ENCODE results near the gene DTL. TPM values are rescaled to one million over a fixed set of nuclear protein-coding genes. Genes with fewer than 3 reads are reported as not detected.

The DTL gene
- polyA plus RNA-seq, 1 of the 3 experiments (the other 2 are of a cell fraction): 9.3 TPM

GRCh38 chr1:212060632-212061472, 25.3 kb downstream of the DTL start:
- Histone ChIP-seq H3K9me3 (0 out of 2 replicates have a peak, but pooled peaks cover 12% of the 10 kb centered on the region), H3K27ac (ENCODE audit: low read depth in 2 of 2, low read length in 1 of 2) (peak overlapping the region in 1 of 2 experiments; percentile 2; a peak in 1 of 4 replicates), H3F3A (replicated peaks; ENCODE audit: insufficient read depth) (peaks cover 23% of the 10 kb centered on the region), H3K4me2 (no peak overlapping the region), H3K4me3 (ENCODE audit: low read depth in 2 of 2, low read length in 1 of 2) (no peak overlapping the region), H3K36me3 (replicated peaks in 1 of 2; ENCODE audit: control insufficient read depth in 1 of 2, insufficient read depth in 2 of 2, low read length in 1 of 2) (peaks cover 10 to 31% of the 10 kb centered on the region in 2 experiments), H3K9me2 (no peaks in the 10 kb centered on the region), H2AFZ (ENCODE audit: low read depth) (no peak overlapping the region), H3K79me2 (ENCODE audit: insufficient read depth) (no peaks in the 10 kb centered on the region), H3K27me3 (ENCODE audit: insufficient read depth) (no peaks in the 10 kb centered on the region), H4K20me1 (ENCODE audit: insufficient read depth) (no peaks in the 10 kb centered on the region), H3K9ac (no peak overlapping the region), H3K4me1 (ENCODE audit: control insufficient read depth in 1 of 2, insufficient read depth in 2 of 2, low read depth in 1 of 2, low read length in 1 of 2) (no peaks in the 10 kb centered on the region)
- DNase-seq: no peak
- ChIA-PET CTCF (interaction anchor here (1.0 to 6.6 kb wide), 3 partner anchors 25 to 395 kb away, joined by 3 to 117 read pairs (median 5); partner anchors contain the start of genes DTL and INTS7), POLR2A (interaction anchor here (0.6 kb wide), 1 partner anchor 26 kb away, joined by 3 read pairs; no protein-coding TSS in a partner anchor)
- TF ChIP-seq NFIC (IDR thresholded peaks at IDR 0.05; ENCODE audit: borderline replicate concordance) (peak; percentile 36; the same call in 1 of the 2 replicates), MAX (IDR thresholded peaks at IDR 0.05; ENCODE audit: low read depth) (no peak)
- 78% methylated on average over 6 of the region's 6 CpGs for WGBS (ENCODE audit: low lambda C conversion rate)

- H3K4me2 ChIP-seq: no peak overlapping the region
- H3K4me3 ChIP-seq (ENCODE audit: low read depth in 2 of 2, low read length in 1 of 2): no peak overlapping the region
- no peaks in the 10 kb centered on the region for H3K27me3 ChIP-seq (ENCODE audit: insufficient read depth)
- no peak overlapping the region for H3K9ac ChIP-seq
- no peaks in the 10 kb centered on the region for H3K9me2 ChIP-seq
- ChIA-PET POLR2A (no interaction called here), CTCF (interaction anchor here (0.6 to 6.6 kb wide), 28 partner anchors 9 to 414 kb away, joined by 3 to 117 read pairs (median 4); partner anchors contain the start of genes DTL and INTS7)
- no peaks in the 10 kb centered on the region for H3K79me2 ChIP-seq (ENCODE audit: insufficient read depth)
- 0 out of 2 replicates have a peak, but pooled peaks cover under 1% of the 10 kb centered on the region for H3K9me3 ChIP-seq
- no peaks in the 10 kb centered on the region for H4K20me1 ChIP-seq (ENCODE audit: insufficient read depth)
- H3K27ac ChIP-seq (ENCODE audit: low read depth in 2 of 2, low read length in 1 of 2): no peak overlapping the region
- peaks cover 23% of the 10 kb centered on the region for H3F3A ChIP-seq (replicated peaks; ENCODE audit: insufficient read depth)
- H2AFZ ChIP-seq (ENCODE audit: low read depth): no peak overlapping the region
- WGBS (ENCODE audit: low lambda C conversion rate): 73% methylated on average over 5 of the region's 5 CpGs
- H3K4me1 ChIP-seq (ENCODE audit: control insufficient read depth in 1 of 2, insufficient read depth in 2 of 2, low read depth in 1 of 2, low read length in 1 of 2): no peaks in the 10 kb centered on the region
- DNase-seq: peak; percentile 46
- peak; percentile 67 for TF ChIP-seq RAD21 (IDR thresholded peaks at IDR 0.05; ENCODE audit: low read length)
- peak; percentile 71 for TF ChIP-seq SMC3 (IDR thresholded peaks at IDR 0.05; ENCODE audit: low read depth, low read length)
- no peak for TF ChIP-seq GATA2 (CRISPR knock-in tag; IDR thresholded peaks at IDR 0.05)
- TF ChIP-seq CTCF (IDR thresholded peaks at IDR 0.05): peak; percentile 79
- H3K36me3 ChIP-seq (replicated peaks in 1 of 2; ENCODE audit: control insufficient read depth in 1 of 2, insufficient read depth in 2 of 2, low read length in 1 of 2): peaks cover 19 to 21% of the 10 kb centered on the region in 2 experiments
These were observed 27.4 kb downstream of the DTL start for GRCh38 chr1:212062832-212063438.

Data from SK-N-SH (cell line).